T-helper 2 cell treated with Interferon-gamma antibody and Interleukin-4, amounts not matched to agents 100 ng/mL and 5 ng/mL, for 36 hours (primary cell): Measurements from ENCODE around the gene EIF4B. TPM values are rescaled to one million over a fixed set of nuclear protein-coding genes. Genes with fewer than 3 reads are reported as not detected.

Source experiments
- intact Hi-C: fragments of 100-400 bp; cut with micrococcal nuclease; formaldehyde crosslinking; loops from one replicate; pipeline ENCODE4 v1.15.1; 2023
- total RNA-seq: library from RNA; stranded (reverse); gene quantifications from 2 replicates; pipeline ENCODE4 v1.2.3, GENCODE V29; 2022

The EIF4B gene
- total RNA-seq, 1 donor from 2014 or later, result 386 TPM

DNA sequence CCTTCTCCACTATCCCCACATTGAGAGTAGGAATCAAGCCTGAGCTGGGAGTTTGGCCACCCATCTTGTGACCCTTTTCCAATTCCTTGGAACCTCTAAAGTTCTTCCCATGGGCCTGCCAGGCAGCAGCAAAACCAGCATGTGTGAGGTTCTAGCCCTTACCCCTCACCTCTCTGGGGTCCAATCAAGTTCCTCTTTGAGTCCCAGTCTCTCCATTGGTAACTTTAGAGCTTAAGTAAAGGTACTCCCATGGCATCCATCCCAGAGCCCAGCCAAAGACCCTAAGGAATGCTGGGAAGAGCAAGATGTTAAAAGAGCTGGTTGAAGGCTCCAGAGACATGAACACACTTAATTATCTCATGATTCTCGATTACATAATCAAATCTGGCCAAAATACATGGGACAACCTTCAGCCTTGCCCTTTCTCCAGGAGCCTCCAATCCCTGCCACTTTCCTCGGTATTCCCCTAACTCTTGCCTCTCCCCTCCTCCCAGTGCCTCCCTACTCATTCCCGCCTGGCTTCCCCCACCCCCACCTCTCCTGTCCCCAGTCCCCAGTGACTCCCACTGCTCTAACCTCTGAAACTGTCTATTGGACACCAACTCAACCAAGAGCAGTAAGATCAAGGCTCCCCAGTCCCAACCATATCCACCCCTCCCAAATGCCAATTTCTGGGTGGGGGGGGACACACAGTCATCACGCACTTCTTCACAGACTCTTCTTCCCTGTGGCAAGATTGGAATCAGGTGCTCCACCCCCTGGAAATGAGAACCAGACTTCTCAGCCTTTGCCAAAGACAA lies 38.8 kb downstream of the EIF4B start:
- intact Hi-C loops, result no loop called here

DNA sequence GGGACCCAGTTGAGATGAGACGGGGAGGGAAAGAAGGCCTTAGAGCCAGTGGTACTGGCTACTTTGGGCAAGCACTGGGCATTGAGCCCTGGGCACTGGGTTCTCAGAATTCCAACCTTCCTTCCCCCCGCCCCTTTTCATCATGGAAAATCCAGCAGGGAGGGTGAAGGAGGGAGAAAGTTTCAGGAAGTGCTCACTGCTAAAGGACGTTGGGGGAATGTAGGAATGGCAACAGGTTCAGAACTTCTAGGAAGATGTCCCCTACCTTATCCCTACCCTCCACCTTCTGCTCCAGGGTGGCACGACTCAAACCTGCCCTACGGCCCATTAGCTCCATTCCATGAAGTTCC lies 39.4 kb downstream of the EIF4B start:
- intact Hi-C loops, result no loop called here

DNA sequence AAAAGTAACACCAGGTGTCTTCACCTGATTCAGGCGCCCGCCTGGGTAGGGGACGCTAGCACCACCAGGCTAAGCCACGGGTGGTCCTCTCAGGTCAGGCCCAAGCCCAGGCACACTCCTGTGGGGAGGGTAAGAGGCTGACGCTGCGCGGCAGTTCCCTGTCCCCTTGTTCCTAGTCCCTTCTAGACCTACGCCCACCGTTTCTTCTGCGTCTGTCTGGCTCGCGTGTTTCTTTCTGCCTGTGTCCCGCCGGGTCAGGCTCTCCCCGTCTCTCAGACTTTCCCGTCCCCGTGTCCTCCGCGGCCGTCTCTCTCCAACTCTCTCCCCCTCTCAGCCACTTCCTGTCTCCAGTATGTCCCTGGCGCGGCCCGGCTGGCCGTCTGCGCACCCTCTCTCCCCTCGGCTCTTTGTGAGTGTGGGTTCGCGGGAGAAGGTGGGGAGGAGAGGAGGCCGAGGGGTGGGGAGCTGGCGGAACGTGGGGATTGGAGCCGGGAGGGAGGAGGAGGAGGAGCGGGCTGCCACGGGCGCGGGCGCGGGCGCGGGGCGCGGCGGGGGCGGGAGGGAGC lies 40.5 kb downstream of the EIF4B start:
- intact Hi-C loops, result no loop called here

DNA sequence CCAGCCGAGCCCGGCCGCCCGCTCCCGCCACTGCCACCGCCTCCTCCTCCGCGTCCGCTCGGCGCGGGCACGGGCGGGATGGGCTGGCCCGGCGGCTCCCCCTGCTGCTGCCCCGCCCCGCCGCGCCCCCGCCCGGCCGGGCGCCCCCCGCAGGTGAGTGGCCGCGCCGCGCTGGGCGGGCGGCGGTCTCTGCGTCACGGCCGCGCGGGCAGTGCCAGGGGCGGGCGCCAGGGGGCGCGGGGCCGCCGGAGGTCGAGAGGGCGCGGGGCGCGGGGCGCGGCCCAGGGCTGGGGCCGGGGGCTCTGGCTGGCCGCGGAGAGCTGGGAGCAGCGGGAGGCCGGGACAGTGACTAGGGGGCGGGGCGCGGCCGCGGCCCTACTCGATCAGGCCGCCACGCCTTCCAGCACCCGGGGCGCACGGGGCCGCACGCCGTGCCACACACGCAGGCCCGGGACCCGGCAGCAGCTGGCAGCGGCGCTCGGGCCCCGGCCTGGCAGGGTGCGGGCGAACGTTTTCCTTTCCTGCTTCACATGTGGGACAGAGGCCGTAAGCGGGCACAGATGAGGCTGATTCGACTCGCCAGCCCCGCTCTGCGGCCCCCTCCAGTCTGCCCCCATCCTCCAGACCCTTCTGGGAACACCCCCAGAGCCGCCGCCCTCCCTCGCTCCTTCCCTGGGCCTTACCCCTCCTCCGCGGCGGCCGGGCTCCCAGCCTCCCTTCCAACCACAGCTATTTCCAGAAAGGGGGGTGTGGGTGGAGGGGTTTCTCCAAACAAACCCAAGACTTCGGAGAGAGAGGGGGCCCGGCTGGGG lies 41.2 kb downstream of the EIF4B start:
- intact Hi-C loops, result no loop called here

DNA sequence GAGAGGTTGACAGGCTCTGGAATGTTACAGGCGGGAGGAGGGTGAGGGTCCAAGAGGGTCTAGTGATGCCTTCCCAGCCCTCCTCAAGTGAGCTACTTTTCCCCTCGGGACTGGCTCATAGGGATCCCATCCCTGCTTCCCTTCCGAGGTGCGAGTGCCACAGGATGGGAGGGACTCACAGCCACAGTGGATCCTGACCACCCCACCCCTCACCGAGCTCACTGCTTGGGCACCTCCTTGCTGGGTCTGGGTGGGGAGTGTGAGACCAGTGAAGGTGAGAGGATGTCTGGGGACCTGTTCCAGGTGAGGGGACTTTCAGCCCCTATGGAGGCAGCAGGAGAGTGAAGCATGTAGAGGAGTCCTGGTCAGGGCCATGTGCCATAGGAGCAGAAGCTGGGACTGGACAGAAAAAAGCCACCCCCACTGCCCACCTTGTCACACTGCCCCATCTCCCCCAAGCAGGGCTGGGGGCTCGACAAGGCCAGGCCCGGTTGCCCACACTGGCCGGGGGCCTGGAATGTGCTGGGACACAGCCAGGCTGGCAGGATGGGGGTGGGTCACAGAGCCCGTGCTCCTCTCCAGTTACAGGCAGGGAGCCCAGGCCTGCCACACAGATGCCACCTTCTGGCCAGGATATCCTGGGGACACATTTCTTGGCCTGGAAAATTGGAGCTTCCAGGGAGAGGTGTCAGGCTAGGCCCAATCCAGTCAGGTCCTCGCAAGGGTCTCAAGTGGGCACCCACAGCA lies 42.0 kb downstream of the EIF4B start:
- intact Hi-C loops, result no loop called here

DNA sequence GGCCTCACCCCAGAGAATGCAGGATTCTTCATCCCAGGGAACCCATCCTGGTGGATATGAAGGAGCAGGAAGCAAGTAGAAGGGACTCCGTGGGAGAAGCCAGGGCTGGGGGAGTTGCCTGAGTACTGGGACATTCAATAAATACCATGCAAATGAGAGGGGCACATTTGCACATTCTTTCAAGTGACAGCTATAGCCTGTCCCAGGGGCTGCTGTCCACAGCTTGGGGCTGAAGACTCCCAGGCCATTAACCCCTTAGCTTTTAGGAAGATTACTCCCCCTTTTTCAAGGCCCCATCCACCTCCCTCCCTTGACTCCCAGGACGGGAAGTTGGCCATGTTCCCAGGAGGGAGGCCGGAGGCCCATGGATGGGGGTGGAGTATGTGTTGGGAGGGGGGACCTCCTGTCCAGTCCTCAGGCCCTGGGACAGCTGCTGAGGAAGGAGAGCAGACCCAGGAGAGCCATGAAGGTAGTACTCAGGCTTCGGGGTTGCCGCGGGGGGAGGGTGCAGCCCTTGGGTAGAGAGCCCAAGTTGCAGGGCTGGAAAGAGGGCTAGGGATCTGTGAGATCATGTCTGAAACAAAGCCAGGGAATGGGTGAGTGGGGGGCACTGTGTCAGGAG lies 42.6 kb downstream of the EIF4B start:
- intact Hi-C loops, result no loop called here

DNA sequence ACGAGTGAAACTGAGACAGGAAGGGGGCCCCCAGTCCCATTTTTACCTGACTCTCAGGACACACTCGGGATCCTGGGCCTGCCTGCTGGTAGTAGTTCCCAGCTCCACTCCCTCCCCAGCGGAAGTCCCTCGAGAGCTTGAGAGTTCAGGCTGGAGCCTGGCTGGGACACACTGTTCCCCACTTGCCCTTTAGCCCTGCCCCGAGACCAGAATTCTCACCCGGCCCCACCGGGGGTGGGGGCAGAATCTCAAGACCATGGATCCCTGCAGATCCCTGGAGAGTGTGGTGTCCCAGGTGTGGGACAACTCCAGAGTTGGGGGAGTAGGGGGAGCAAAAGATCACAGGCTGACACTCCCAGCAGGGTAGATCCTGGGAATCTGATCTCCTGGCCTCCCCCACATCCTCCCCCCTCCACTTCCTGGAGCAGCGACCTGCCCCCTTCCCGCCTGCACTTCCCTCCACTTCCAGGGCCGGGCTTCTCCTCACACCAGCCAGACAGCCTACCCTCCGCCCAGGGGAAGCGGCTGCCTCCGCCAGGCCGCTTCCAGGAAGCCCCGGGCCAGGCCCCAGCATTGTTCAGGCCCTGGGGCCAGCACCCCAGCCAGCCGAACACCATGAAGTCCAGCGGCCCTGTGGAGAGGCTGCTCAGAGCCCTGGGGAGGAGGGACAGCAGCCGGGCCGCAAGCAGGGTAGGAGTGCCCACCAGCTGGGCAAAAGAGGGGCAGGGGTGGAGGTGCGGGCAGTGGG lies 43.5 kb downstream of the EIF4B start, which contains the start of gene TNS2:
Gene TNS2, plus strand, starts transcription at position 495 of the 748 bp plus-strand sequence. Its CDS starts 121 bp downstream, at position 616.
- intact Hi-C loops, result loop anchor here (5.0 kb wide), 1 partner anchor 42 kb away; the partner anchor contains the start of gene EIF4B

DNA sequence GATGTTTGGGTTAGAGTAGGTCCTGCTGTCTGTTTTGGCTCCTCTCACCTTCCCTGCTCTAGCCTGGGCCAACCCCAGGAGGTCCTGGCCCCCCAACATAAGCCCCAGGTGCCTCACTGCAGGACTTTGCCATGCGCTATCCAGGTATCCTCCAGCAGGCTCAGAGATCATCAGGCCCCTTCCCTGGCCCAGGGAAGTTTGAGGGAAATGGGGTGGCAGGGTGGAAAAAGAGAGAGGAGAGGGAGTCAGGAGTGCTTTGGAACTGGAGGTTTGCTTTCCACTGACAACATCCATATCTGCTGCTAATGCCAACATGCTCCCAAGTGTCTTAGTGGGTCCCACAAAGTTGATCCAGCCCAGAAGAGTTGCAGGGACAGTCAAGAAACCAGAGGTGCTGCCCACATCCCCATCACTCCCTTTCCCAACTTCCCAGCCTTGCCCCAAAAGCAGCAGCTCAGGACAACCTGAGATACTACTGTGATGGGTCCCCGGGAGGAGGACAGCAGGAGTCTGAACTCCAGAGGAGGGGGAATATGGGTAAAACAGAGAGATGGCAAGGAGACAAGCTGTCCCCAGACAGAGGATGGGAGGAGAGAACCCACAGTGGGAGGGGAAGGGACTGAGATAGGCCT lies 44.3 kb downstream of the EIF4B start:
- intact Hi-C loops, result loop anchor here (5.0 kb wide), 1 partner anchor 43 kb away; the partner anchor contains the start of gene EIF4B

DNA sequence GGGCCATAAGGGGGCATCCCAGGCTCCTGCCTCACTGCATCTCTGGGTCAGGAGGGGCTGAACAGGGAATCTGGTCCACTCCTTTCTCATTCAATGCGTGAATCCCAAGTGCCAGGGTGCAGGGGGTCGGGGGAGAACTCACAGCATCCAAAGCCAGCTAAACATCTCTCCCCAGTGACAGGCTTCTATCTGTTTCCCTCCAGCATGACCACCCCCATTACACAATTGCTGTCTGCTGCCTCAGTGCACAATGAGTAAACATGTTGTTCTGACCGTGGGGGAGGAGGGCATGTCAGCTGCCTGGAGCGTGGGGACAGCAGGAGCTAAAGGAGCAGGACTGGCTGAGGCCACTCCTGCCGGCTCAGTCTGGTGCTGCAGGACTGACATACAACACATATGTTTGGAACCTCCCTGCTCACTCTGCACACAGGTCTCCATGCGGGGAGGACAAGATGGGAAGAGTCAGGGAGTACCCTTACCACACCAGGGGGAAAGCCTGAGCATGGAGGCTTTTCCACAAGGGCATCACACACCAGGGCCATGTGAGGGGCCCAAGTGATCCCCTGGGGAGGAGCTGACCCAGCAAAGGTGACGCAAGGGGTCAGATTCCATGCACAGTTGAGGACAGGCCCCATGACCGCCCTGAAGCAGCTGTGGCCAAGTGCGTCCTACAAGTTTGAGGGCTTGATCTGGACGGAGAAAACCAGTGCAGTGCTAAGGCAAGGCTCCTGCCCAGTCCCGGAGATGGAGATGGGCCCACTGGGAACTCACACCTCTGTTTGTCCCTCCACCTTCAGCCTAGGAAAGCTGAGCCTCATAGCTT lies 45.0 kb downstream of the EIF4B start:
- intact Hi-C loops, result loop anchor here (5.0 kb wide), 1 partner anchor 44 kb away; the partner anchor contains the start of gene EIF4B

DNA sequence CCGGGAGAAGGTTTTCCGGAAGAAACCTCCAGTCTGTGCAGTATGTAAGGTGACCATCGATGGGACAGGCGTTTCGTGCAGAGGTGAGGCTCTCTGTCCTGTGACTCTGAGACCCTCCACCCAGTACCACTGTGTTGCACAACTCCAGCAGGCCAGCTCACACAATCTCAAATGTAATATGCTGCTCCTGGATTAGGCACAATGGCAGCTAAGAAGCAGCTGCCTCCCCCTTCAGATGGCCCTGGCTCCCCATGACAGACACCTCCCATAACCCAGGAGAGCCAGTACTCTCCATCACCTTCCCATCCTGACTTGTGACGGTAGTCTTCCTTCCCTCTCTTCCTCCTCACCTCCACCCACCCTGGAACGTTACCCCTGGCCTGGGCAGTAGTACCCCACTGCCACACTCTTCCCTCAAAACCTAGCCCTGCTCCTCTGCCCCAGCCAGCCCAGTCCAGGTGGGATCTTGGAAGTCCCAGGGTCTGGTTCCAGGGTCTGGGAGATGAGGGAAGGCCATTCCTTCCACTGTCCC lies 45.7 kb downstream of the EIF4B start:
- intact Hi-C loops, result loop anchor here (5.0 kb wide), 1 partner anchor 45 kb away; the partner anchor contains the start of gene EIF4B

DNA sequence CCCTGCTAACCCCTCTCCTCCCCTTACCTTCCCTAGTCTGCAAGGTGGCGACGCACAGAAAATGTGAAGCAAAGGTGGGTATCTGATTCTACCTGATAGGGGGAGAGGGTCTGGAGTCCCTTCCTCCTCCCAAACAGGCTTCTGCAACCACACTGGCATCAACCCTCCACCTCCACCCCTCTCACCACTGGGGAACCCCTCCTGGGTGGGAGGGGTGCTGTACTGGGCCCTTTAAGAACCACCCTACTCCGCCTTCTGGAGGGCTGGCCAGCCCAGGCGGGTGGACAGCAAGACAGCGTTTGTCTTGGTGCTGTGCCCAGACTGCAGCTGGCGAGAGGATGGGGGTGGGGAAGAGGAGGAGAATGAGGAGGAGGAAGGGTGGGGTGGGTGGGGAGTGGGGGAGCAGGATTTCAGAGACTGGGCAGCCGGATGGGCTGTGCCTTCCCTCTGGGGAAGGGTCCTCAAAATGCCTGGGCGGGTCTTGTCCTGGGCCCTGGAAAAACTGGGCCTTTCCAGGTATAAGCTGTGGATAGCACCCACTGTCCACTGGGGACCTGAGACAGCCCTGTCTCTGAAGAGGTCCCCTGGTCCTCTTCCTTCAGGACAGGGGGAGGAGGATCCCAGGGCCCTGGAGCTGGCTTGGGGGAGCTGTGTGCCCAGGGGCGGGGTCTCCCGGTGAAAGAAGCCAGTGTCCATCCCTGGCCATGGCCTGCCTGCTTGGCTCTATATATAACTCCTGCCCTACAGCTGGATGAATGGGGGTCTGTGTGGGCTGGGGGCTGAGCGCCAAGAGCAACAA lies 46.4 kb downstream of the EIF4B start:
- intact Hi-C loops, result loop anchor here (5.0 kb wide), 1 partner anchor 45 kb away; the partner anchor contains the start of gene EIF4B

DNA sequence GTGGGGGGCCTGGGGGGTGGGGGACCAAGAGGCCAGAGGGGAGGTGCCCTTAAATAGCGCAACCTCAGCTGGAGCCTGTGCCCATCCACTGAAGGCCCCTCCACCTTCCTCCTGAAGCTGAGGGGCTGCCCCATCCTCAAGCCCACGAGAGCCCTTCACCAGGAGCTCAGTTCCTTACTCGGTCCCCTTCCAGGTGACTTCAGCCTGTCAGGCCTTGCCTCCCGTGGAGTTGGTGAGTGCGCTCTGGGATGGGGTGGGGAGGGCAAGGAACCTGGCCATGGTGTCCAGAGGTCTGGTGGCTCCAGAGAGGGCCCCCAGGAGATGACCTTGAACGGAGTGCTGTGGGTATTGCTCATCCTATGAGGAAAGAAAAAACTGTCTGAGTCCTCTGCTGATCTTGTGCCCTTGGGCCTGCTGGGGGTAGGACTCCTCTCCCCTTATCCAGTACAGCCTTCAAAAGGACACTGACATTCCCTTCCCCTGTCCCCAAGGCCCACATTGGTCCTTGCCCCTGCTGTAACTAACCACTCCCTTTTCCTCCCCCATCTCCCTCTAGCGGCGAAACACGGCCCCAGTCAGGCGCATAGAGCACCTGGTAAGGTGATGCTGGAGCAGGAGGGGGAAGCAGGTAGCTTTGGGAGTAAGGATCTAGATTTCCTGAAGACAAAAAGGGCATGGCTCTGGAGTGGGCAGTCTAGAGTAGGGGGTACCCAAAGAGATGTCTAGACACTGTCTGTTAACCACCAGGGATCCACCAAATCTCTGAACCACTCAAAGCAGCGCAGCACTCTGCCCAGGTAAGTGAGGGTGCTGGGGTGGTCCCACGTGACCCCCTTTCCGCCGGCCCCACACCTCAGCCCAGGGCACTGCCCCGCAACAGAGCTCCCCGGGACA lies 47.2 kb downstream of the EIF4B start:
- intact Hi-C loops, result loop anchor here (1.0 to 5.0 kb wide), 2 partner anchors 26 to 46 kb away; partner anchors contain the start of genes EIF4B and SPRYD3

DNA sequence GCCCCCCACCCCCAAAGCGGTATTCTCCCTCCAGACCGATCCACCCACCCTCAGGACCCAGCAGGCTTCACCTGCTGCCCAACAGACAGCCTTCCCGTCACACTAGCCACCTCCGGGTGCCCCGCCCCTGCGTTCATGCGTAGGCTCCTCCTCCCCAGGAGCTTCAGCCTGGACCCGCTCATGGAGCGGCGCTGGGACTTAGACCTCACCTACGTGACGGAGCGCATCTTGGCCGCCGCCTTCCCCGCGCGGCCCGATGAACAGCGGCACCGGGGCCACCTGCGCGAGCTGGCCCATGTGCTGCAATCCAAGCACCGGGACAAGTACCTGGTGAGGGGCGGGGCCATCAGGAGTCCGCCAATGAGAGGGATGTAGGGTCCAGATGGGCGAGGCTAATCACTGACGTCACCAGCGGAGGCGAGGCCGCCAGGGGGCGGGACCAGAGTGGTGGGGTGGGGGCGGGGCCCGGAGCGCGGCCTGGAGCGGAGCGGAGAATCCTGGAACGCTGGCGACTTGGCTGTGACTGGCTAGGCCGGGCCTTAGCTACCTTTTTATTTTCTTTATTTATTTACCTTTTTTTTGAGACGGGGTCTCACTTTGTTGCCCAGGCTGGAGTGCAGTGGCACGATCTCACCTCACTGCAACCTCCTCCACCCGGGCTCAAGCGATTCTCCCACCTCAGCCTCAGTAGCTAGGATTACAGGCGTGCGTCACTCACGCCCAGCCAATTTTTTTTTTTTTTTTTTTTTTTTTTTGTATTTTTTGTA lies 48.0 kb downstream of the EIF4B start:
- intact Hi-C loops, result loop anchor here (1.0 to 5.0 kb wide), 2 partner anchors 25 to 47 kb away; partner anchors contain the start of genes EIF4B and SPRYD3

DNA sequence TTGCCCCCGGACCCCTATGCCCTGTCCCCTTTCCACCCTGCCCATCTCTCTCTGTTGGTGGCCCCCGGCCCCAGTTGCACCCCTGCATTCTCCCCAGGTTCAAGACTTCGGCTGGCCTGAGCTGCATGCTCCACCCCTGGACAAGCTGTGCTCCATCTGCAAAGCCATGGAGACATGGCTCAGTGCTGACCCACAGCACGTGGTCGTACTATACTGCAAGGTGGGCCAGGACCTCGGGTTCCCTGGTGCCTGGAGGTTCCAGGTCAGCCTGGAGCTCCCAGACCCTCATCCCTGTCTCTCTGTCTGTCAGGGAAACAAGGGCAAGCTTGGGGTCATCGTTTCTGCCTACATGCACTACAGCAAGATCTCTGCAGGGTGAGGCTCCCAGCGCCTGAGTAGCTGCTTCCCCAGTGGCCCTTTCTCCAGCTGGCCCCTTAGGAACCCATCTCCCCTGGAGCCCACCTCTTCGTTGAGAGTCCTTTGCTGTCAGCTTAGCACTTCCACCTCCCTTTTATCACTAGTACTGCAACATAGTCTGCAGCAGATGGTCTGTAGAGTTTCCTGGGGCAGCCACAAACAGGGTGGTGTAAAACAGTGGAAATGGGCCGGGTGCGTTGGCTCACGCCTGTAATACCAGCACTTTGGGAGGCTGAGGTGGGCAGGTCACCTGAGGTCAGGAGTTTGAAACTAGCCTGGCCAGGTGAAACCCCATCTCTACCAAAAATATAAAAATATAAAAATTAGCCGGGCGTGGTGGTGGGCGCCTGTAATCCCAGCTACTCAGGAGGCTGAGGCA lies 49.4 kb downstream of the EIF4B start:
- intact Hi-C loops, result no loop called here

DNA sequence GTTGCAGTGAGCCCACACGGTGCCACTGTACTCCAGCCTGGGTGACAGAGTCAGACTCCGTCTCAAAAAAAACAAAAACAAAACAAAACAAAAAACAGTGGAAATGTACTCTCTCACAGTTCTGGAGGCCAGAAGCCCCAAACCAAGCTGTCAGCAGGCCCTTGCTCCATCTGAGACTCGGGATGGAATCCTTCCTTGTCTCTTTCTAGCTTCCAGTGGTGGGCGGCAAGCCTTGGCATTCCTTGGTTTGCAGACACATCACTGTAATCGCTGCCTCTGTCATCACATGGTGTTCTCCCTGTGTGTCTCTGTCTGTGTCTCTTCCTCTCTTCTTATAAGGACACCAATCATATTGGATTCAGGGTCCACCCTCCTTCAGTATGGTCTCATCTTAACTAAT lies 50.0 kb downstream of the EIF4B start:
- intact Hi-C loops, result no loop called here
